GM19452 (cell line): ENCODE data around the gene MLLT10.
"Not testable (repeated sequence)": the region's sequence is repeated elsewhere in the genome, so short reads cannot be mapped to it uniquely, and the experiment has no call there.

Experiments
- ATAC-seq: cut with Tn5 transposase; IDR thresholded peaks from one replicate; pipeline ENCODE4 v1.9.1; 2021; ENCODE audit not compliant: unreplicated experiment

Gene MLLT10

DNA sequence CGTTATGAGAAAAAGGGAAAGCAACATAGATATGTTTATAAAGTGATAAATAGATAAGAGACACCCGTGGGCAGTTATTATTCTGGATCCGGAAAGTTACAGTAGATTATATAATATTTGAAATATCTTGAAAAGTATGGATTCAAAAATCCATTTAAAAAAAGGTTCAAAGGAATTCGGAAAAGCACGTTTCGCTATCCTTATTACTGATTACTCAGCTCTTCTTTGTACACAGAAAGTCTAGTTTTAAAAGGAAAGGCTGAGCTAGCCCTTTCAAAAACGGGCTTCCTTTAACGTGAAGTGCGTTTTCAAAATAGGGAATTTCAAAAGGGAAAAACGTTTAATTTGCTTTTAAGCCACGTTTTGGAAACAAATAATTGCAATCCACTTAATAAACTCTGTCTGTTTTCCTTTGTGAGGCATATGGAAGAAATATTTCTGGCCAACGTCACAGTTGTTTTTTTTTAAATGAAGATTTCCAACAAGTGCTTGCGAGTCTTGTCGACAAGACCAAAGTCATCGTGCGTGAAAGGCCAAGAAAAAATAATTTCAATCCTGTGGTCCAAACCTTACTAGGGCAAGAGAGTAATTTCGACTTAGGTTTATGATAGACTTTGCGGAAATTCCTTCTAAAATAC lies 6.3 kb upstream of the MLLT10 start:
- ATAC-seq = no peak

DNA sequence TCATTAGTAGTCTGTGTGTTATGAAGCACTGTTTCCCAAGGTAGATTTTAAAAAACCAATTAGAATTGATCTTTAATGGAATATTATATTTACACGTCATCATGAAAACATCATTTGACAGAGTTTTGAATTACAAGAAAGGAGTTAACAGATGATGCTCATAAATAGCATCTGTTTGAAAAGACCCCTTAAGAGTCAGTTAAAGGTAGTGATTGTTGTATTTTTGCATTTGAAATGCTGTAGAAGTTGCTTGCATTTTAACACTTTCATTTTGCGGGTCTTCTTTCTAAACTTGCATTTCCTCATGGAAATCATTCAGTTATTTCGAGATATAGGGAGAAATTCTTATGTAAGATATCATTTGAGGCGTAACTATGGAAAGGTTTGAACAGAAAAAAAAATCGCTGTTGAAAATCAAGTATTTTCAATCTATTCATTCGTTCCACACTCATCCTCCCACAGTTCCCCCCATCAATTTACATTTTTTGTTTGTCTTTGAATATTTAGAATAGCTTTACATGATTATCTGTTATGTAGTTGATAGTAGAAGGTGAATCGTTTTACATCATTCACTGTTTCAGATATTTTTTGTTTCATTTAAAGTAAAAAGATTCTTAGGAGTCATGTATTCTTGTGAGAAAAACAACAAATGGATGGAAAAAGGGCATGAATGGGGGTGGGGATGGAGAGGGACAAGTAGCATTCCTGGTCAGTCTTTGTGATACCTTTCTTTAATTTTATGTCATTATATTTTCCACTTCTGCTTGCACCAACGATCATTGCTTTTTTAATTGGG lies 5.6 kb upstream of the MLLT10 start:
- no peak for ATAC-seq

DNA sequence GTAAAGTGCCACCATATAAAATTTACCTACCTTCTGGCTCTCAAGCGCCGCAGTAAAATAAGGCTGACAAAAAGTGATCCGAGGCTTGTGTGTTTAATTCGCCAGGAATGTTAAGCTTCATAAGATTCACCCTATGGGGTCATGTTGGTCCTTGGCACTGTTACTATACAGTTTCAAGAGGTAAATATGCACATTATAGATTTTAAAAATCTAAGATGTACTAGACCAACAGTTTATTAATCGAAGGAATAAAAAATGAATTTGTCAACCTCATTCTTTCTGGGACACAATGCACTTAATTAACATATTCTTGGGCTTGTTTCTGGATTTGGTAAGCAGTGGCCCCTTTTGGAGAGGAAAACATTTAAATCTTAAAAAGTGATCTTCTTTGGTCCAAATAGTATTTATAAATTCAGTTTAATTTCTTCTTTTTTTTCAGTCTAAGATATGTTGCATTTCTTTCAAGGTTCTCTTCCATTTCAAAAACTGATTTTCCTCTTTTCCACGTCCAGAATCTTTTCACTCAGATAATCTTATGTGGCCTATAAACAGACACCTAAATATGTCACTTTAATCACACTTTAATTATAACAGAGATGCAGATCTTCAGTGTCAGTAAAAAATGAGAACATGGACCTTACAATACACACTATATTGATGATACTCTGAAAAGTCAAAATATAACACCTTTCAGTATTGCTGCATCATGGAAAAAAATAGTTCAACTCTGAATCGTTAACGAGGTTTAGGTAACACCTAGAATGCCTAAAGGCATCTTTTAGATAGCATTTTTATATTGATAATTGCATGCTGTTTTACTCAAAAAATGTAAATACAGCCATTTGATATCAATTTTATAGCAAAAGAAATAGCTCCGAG lies 4.8 kb upstream of the MLLT10 start:
- no peak for ATAC-seq

DNA sequence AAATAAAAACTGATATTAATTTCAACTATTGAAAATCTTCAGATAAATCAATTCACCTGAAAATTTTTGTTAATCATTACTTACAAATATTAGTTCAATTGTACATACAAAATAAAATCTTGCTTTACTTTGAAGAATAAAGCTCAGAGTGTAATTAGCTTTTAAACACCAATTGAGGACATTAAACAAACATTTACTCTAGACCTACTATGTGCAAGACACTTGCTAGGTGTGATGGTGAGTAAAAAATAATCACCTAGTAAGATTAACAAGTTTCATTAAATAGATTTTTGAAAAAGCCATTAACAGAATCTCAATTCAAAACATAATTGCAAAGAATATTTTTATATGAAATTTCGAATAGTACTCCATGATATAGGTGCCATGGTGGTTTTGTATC lies 3.9 kb upstream of the MLLT10 start:
- no peak for ATAC-seq

DNA sequence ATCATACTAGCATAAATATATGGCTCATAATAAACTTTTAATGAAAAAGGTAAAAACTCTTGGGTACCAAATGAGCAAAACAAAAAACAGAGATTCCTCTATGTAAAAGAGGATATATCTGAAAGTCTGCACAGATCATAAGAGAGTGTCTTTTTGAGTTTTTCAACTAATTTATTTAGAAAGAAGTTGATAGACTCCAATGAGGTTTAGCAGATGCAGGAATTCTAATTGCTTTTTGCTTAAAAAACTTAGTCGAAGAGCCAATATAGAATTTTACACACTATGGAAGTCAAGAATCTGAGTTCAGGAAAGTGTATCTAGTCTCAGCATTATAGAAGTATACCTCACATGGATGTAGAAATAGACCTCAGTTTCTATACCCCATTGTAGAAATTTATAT lies 3.4 kb upstream of the MLLT10 start:
- ATAC-seq = no peak

DNA sequence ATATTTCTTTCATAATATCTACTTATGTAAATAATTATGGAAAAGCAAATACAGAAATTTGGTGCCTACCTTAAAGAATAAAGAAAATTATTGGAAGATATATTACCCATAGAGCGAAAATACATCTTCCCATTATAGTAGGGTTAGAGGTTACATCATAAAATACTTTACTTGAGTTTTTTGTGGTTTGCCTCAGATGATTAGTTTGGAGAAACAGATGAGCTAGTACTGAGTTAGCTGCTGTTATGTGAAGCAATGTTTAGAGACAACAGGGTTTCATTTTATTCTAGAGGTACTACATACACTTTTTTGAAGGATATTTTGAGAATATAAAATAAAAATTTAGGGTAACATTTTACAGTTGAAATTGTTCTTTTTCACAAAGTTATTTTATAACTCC lies 2.9 kb upstream of the MLLT10 start:
- no peak for ATAC-seq

DNA sequence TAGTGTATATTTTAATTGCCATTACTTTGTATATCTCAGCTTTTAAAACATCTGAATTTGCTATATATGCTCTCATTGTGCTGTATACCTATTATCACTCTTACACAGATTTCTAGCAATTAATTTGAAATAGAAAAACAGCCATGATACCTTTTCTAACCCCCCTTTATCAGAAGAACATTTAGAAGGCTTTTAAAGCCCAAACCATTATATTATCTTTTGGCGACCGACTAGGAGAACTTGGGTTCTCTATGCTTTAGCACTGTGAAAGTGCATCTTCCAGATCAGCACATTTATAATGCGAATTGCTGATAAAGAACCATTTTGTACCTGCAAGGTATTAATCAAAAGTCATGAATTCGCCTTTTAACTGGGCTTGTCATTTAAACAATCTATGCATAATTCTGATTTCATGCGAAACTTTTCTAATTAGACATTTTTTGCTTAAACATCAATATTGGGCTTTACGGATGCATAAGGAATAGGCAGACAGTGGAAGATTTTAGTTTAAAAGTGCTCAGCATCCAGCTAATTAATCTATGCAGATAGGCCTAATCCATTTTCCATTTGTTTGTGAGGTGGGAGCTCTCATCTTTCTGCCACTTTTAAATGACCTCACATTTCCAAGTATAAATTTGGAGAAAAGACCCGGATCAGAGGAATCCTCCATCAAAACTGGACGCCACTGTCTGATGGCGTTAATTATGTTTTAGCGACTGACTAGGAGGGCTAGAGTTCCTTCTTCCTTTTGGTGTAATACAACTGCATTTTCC lies 1.2 kb upstream of the MLLT10 start:
- ATAC-seq = no peak

DNA sequence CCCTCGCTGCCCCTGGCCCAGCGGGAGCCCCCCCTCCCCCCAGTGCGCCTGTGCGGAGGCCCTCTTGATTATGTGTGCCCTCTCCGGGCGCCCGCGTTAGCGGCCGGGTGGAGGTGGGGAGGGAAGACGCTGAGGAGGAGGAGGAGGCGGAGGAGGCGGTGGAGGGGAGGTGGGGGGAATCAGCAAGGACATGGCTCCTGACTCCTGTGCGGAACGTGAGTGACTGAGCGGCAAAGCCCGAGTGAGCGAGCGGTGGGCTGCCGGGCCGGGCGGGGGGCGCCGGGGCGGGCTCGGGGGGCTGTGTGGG lies 201 bp downstream of the MLLT10 start:
- no peak for ATAC-seq

DNA sequence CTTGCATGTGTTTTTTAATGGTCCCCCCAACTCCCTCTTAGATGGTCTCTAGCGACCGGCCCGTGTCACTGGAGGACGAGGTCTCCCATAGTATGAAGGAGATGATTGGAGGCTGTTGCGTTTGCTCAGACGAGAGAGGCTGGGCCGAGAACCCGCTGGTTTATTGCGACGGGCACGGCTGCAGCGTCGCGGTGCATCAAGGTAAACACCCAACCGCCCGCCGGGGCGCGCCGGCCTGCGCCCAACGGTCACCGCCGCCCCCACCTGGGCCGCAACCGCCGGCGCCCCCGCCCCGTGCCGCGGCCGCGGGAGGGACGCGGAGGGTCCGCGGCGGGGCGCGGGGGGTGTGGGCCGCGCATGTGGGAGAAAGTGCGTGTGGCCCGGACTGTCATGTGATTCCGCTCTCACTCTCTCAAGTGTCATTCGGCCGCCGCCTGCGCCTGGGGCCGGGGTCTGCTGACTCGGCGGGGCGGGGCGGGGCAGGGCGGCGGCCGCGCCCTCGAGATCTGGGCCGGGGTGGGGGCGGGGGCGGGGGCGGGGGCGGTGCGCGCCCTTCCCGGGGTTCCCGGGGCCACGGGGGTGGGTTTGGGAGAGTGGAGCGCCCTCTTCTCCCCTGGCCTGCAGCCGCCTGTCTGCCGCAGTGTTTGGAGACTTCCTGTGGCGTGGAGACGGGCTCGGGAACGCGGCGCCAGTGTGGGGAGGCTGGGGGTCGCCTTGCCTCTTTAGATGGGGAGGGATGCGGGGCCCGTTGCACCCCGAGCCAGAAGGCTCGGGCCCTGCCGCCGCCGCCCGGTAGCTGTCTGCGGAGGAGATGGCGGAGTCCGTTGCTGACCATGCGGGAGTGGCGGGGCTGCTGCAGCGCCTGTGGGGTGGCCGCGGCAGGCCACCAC lies 817 bp downstream of the MLLT10 start:
- ATAC-seq = no peak

DNA sequence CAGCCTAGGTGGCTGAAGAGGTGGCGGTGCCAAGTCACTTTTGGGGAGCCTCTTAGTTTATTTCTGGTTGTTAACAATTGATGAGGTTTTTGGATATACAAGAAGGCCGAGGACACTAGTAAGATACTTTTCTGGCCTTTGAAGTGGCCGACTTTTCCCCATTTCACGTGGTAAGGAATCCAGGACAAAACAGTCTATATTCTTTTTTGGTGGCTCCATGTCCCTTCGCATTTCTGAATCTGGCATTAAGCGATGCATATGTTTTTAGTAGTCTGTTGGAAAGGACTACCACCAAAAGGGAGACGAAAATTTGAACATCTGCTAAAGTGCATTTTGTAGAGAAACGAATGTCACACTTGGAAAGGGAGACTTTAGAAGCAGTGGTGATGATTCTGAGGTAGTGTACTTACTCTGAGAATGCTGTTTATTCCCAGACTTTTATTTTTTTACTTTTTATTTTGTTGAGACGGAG lies 1.5 kb downstream of the MLLT10 start:
- no peak for ATAC-seq

DNA sequence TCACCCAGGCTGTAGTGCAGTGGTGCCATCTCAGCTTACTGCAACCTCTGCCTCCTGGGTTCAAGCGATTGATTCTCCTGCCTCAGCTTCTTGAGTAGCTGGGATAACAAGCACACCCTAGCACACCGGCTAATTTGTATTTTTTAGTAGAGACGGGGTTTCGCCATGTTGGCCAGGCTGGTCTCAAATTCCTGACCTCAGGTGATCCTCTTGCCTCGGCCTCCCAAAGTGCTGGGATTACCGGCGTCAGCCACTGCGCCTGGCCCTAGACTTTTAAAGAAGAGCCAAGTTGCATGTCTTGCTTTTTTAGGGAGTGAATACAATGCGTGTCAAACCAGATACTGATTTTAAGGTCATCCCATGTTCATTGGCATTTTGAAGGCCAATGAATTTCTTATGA lies 1.9 kb downstream of the MLLT10 start:
- not testable (repeated sequence) for ATAC-seq

DNA sequence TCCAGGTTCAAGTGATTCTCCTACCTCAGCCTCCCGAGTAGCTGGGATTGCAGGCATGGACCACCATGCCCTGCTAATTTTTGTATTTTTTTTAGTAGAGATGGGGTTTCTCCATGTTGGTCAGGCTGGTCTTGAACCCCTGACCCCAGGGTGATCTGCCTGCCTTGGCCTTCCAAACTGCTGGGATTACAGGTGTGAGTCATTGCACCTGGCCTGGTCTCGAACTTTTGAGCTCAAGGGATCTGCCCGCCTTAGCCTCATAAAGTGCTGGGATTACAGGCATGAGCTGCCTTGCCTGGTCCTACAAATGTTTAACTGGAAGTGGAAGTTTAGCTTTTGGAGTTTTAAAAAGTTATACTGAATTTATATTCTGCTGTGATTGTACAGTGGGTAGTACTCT lies 2.8 kb downstream of the MLLT10 start:
- ATAC-seq = no peak

DNA sequence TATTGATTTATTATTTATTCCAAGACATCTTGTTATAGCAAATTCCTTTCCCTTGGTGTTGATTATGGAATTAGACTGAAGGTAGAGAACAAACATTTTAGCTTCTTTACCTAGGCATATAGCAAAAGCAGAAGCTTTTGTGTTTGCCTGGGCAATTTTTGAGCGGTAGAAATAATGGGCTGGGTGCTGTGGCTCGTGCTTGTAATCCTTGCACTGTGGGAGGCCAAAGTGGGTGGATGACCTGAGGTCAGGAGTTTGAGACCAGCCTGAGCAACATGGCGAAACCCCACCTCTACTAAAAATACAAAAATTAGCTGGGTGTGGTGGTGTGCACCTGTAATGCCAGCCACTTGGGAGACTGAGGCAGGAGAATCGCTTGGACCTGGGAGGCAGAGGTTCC lies 6.7 kb downstream of the MLLT10 start:
- ATAC-seq = not testable (repeated sequence)

DNA sequence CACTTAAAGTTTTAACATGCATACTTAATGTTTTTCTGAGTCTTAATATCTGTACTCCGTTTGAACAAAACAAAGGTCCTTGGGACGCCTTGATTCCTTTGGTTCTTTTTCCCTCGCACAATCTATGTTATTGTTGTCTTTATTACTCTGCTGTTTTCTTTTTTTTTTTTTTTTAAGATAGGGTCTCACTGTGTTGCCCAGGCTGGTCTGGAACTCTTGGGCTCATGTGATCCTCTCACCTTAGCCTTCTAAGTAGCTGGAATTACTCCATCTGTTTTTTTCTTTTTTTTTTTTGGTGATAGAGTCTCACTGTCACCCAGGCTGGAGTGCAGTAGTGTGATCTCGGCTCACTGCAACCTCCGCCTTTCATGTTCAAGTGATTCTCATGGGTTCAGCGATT lies 13.2 kb downstream of the MLLT10 start:
- no peak for ATAC-seq

DNA sequence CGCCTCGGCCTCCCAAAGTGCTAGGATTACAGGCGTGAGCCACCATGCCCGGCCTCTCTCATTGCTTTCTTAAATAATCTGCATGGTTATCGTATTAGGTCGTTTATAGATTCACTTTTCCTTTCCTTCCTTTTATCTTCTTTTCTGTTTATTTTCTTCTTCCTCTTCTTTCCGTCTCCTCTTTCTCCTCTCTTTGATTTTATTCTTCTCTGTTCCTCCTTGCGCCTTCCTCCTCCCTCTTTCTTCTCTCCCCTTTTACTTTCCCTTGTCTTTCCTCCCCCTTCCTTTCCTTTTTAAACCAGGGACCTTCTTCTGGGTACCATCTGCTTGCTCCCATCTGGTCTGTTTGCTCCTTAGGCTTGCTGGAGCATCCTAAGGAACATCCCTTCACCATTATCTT lies 18.6 kb downstream of the MLLT10 start:
- ATAC-seq = no peak

DNA sequence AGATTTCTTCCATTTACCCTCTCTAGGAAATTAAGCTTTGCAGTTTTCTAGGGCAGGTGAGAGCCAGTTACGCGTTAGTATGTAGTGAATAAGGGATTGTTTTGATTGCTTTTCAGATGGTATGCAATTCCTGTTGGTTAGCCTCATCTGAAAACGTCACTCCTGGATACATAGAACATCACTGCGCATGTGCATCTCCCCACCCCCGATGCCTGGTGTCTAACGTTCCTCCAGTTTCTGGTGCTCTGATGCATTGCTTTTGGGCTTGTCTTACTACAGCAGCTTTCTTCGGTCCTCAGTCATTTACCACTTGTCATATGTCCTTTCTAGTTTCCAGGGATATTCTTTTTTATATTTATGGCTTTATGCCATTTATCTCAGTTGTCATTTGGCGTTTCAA lies 22.5 kb downstream of the MLLT10 start:
- ATAC-seq = no peak

DNA sequence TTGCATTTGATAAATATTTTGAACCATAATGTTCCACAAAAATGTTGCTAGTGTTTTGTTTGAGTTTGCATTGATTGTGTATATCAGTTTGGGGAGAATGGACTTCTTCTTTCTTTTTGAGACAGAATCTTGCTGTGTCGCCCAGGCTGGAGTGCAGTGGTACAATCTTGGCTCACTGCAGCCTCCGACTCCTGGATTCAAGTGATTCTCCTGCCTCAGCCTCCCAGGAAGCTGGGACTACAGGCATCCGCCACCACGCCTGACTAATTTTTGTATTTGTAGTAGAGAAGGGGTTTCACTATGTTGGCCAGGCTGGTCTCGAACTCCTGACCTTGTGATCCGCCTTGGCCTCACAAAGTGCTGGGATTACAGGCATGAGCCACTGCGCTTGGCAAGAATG lies 25.0 kb downstream of the MLLT10 start:
- ATAC-seq = not testable (repeated sequence)

DNA sequence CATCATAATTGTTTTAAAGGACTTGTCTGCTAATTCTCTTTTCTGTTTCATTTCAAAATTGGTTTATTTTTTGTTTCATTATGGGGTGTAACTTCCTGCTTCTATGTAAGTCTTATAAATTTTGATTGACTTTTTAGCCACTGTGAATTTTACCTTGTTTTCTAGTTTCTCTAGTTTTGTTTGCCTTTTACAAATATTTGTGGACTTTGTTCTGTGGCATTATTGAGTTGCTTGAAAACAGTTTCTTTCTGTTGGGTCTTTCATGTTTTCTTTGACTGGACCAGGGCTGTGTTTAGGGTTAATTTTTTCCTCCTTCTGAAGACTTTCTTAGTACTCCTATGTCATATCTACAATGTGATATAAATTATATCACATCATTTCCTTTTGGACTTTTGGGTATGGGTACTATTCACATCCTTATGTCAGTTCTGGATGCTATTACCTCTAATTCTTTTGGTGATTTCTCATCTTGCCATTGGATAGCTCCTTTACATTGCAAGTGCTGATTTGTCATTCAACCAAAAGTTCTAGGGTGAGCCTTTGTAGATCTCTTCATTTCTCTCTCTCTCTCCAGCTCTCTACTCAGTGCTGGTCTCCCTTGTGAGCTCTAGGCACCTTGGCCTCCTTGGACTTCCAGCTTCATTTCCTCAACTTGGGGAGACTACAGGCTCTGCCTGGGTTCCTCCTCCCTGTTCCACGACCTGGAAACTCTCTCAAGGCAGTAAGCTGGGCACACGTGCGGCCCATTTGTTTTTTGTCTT lies 36.9 kb downstream of the MLLT10 start:
- ATAC-seq = no peak

DNA sequence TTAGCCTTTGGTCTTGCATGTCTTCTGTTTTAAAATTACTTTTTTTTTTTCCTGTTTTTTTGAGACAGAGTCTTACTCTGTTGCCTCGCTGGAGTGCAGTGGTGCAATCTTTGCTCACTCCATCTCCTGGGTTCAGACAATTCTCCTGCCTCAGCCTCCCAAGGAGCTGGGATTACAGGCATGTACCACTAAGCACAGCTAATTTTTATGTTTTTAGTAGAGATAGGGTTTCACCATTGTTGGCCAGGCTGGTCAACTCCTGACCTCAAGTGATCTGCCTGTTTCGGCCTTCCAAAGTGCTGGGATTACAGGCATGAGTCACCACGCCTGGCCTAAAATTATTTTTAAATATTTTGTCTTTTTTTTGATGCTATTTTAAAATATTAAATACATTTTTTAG lies 38.5 kb downstream of the MLLT10 start:
- no peak for ATAC-seq
